ENCODE results near the gene OTUD3.

DNA sequence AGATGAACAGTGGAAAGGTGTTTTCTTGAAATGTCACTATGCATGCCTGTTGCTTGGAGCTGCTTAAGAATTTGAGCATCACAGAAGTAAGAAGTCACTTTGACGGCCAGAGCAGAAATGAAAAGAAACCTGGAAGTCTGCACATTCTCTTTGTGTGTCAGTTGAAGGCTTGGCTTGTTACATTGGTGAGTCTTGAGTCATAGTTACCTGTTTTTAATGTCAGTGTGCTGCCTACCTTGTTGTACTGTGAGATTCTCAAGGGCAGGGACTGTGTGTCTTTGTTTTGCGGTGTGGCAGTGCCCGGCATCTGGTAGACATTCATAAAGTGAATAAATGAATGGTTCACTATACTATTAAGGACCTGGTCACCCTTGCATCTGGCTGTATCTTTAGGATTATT, 9.9 kb downstream of the OTUD3 start:
- TF ChIP-seq RCOR1 (IDR thresholded peaks at IDR 0.05; ENCODE audit: insufficient replicate concordance, low read length) (no peak), POLR2A (IDR thresholded peaks at IDR 0.05; ENCODE audit: low read depth, low read length) (no peak), MAFK (IDR thresholded peaks at IDR 0.05; ENCODE audit: low read depth, low read length) (no peak)

Measured in IMR-90 (cell line).